GM12878 (cell line): ENCODE data around the gene RAB35. TPM values are rescaled to one million over a fixed set of nuclear protein-coding genes. Genes with fewer than 3 reads are reported as not detected.

Source experiments
- BHLHE40 ChIP-seq, 2 experiments: fragments of 450-650 bp in 1 of 2; IDR thresholded peaks; 2 replicates each; pipeline ENCODE4 v1.6.1; 2011 to 2017; ENCODE audit warnings: low read depth in 2 of 2, borderline replicate concordance in 1 of 2, improper control_type of control experiment in 1 of 2, low read length in 1 of 2, mild to moderate bottlenecking in 1 of 2
- CREB1 ChIP-seq: IDR thresholded peaks from 2 replicates; pipeline ENCODE4 v1.6.1; 2012; ENCODE audit warnings: low read depth, mild to moderate bottlenecking, inconsistent platforms
- CTCF ChIP-seq, 3 experiments: IDR thresholded peaks in 2 of 3; conservative IDR thresholded peaks in 1 of 3; 2 replicates each; pipeline ENCODE4 v1.5.1; 2011; ENCODE audit warnings: low read depth in 3 of 3, low read length in 3 of 3, mild to moderate bottlenecking in 3 of 3, control low read depth in 2 of 3, moderate library complexity in 2 of 3, inconsistent platforms in 1 of 3, mixed read lengths in 1 of 3; ENCODE audit not compliant: control insufficient read depth in 2 of 3, insufficient read depth in 1 of 3; ENCODE audit errors: extremely low read depth in 1 of 3
- ETV6 ChIP-seq, 2 experiments: fragments of 450-650 bp in 1 of 2; IDR thresholded peaks in 1 of 2; conservative IDR thresholded peaks in 1 of 2; 2 replicates each; pipeline ENCODE4 v1.6.1; 2014; ENCODE audit warnings: antibody characterized with exemption in 1 of 2, borderline replicate concordance in 1 of 2, low read depth in 1 of 2, mild to moderate bottlenecking in 1 of 2, moderate library complexity in 1 of 2
- GATAD2B ChIP-seq: fragments of 450-650 bp; conservative IDR thresholded peaks from 2 replicates; pipeline ENCODE4 v1.6.1; 2017; ENCODE audit warnings: low read depth, mild to moderate bottlenecking, moderate library complexity
- HDAC6 ChIP-seq: fragments of 200-600 bp; sonication (generic); IDR thresholded peaks from one replicate; pipeline ENCODE4 v1.8.0; 2017; ENCODE audit warnings: antibody characterized with exemption; ENCODE audit not compliant: unreplicated experiment
- IKZF1 ChIP-seq: fragments of 450-650 bp; conservative IDR thresholded peaks from 2 replicates; pipeline ENCODE4 v1.6.1; 2017; ENCODE audit warnings: antibody characterized with exemption, mild to moderate bottlenecking
- IKZF2 ChIP-seq, 2 experiments: fragments of 450-650 bp; IDR thresholded peaks; 2 replicates each; pipeline ENCODE4 v1.6.1; 2017; ENCODE audit warnings: mild to moderate bottlenecking in 2 of 2, moderate library complexity in 2 of 2
- LARP7 ChIP-seq: fragments of 450-650 bp; IDR thresholded peaks from 2 replicates; pipeline ENCODE4 v1.6.1; 2017; ENCODE audit warnings: mild to moderate bottlenecking
- MXI1 ChIP-seq: fragments of 150-350 bp; IDR thresholded peaks from 2 replicates; pipeline ENCODE4 v1.6.1; 2011; ENCODE audit warnings: low read depth, mild to moderate bottlenecking, inconsistent platforms, low read length, improper control_type of control experiment
- NRF1 ChIP-seq: conservative IDR thresholded peaks from 2 replicates; pipeline ENCODE4 v1.6.1; 2011; ENCODE audit warnings: mild to moderate bottlenecking, low read depth, low read length, improper control_type of control experiment
- RELB ChIP-seq: fragments of 450-650 bp; IDR thresholded peaks from 2 replicates; pipeline ENCODE4 v1.6.1; 2017; ENCODE audit warnings: low read depth, mild to moderate bottlenecking, moderate library complexity
- RUNX3 ChIP-seq: IDR thresholded peaks from 2 replicates; pipeline ENCODE4 v1.6.1; 2012; ENCODE audit warnings: low read length, inconsistent platforms
- STAT1 ChIP-seq: fragments of 450-650 bp; conservative IDR thresholded peaks from 2 replicates; pipeline ENCODE4 v1.6.1; 2014; ENCODE audit warnings: antibody characterized with exemption, mild to moderate bottlenecking
- SUPT20H ChIP-seq: IDR thresholded peaks from 2 replicates; pipeline ENCODE4 v1.6.1; 2011; ENCODE audit warnings: low read depth, mild to moderate bottlenecking, low read length, moderate library complexity, borderline replicate concordance; ENCODE audit not compliant: control insufficient read depth
- ZBTB40 ChIP-seq: fragments of 450-650 bp; IDR thresholded peaks from 2 replicates; pipeline ENCODE4 v1.6.1; 2016; ENCODE audit warnings: mild to moderate bottlenecking, moderate library complexity, borderline replicate concordance
- ZNF207 ChIP-seq: fragments of 450-650 bp; IDR thresholded peaks from 2 replicates; pipeline ENCODE4 v1.6.1; 2014; ENCODE audit warnings: antibody characterized with exemption, mild to moderate bottlenecking, borderline replicate concordance
- polyA plus RNA-seq, 11 experiments: library from polyadenylated mRNA; depleted of rRNA in 4 of 11; unstranded in 6 of 11; stranded (reverse) in 5 of 11; fragments of >200 nt; fragmentation: Nextera tagmentation in 4 of 11; fragmentation: Illumina TruSeq in 1 of 11; extraction: Ambion mirVana in 4 of 11; extraction: Trizol in 1 of 11; gene quantifications; 1 replicate in 1 of 11; 2 replicates in 10 of 11; pipeline versions ENCODE4 v1.2.1 to v1.2.3, GENCODE V29; 2011 to 2016; ENCODE audit warnings: inconsistent platforms in 2 of 11, missing spikeins in 2 of 11, low read depth in 1 of 11
- total RNA-seq, 4 experiments: library from RNA; depleted of rRNA in 3 of 4; stranded (reverse); fragments of >200 nt in 3 of 4; fragmentation: Illumina TruSeq in 1 of 4; extraction: Trizol in 1 of 4; gene quantifications; 2 replicates each; pipeline versions ENCODE4 v1.2.1 to v1.2.3, GENCODE V29; 2013 to 2021

The RAB35 gene
- total and polyA plus RNA-seq, 10 of the 15 experiments (the other 5 are each of a cell fraction or from before 2014, with no cell fraction given) = 0.76 to 99.2 (median 43.8) TPM

DNA sequence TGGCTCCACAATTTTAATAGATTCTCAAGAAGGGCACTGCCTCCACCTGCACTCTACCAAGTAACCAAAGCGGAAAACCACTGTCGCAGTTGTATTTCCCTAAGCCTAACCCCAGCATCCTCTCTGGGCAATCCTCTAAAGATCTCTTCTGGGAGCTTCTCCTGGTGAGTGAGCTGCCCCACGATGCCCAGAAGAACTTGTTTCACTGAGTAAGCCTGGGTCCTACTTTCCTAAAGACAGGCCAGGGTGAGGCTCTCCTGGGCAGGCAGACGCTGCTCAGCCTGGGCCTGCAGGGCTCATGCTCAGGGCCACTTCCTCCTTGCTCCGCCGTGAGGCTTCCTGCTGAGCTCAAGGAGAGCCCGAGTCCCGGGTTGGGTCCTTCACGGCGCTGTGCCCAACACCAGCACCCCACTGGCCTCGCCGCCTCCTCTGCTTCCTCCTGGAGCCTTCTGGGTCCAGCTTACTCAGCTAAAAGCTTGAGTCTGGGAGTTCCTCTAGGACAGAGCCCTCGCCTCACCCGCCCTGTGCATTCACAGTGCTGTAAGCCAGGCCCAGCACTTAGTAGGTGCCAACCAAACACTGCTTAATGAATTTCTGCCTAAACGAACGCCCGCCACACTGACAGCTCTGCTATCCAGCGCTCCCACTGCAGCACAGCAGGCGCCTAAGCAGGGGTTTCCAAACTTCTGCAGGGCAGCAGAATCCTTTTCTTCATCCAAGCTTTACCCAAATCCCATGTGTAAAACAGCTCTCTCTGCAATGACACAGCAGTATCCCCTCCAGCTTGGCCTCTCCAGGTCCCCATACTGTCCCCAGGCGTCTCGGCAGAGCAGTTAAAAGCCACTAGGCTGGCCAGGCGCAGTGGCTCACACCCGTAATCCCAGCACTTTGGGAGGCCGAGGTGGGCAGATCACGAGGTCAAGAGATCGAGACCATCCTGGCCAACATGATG is 5.7 kb downstream of the RAB35 start (continued):
- 0 out of 2 replicates have a peak, but pooled peaks have one; percentile 11 for TF ChIP-seq NRF1
- 0 out of 6 replicates have a peak, but pooled peaks have one; percentile 4 to 12 (median 8) for TF ChIP-seq CTCF (IDR thresholded peaks at IDR 0.05 in 2 of 3, conservative IDR thresholded peaks at IDR 0.05 in 1 of 3; ENCODE audit: control insufficient read depth in 2 of 3, extremely low read depth in 1 of 3, insufficient read depth in 1 of 3, low read depth in 3 of 3, low read length in 3 of 3)
- TF ChIP-seq HDAC6 = no peak
- TF ChIP-seq SUPT20H = no peak
- peak; percentile 30; the same call in 1 of the 2 replicates for TF ChIP-seq MXI1
- TF ChIP-seq BHLHE40 (IDR thresholded peaks at IDR 0.05; ENCODE audit: borderline replicate concordance in 1 of 2, low read depth in 2 of 2, low read length in 1 of 2) = peak in 1 of 2 experiments; percentile 12; a peak in 1 of 4 replicates
- TF ChIP-seq ZNF207 = no peak
- 0 out of 2 replicates have a peak, but pooled peaks have one; percentile 49 for TF ChIP-seq GATAD2B
- TF ChIP-seq RELB = 0 out of 2 replicates have a peak, but pooled peaks have one; percentile 22
- 0 out of 4 replicates have a peak, but pooled peaks of 1 of the 2 experiments have one; percentile 27 for TF ChIP-seq ETV6 (conservative IDR thresholded peaks at IDR 0.05 in 1 of 2, IDR thresholded peaks at IDR 0.05 in 1 of 2; ENCODE audit: borderline replicate concordance in 1 of 2, low read depth in 1 of 2)
- peak; percentile 84 for TF ChIP-seq RUNX3
- no peak for TF ChIP-seq STAT1
- TF ChIP-seq IKZF1 = peak; percentile 47
- peak; percentile 18; the same call in 1 of the 2 replicates for TF ChIP-seq ZBTB40
- 0 out of 2 replicates have a peak, but pooled peaks have one; percentile 11 for TF ChIP-seq CREB1
- TF ChIP-seq IKZF2 (IDR thresholded peaks at IDR 0.05) = peak; percentile 41 to 42; a peak in 3 of 4 replicates
- peak; percentile 29; the same call in 1 of the 2 replicates for TF ChIP-seq LARP7
